HG03439 (cell line): ENCODE measurements around the gene RAD51B.
"Not testable (repeated sequence)": the region's sequence is repeated elsewhere in the genome, so short reads cannot be mapped to it uniquely, and the experiment has no call there.

Experiments used
- ATAC-seq: cut with Tn5 transposase; IDR thresholded peaks from one replicate; pipeline ENCODE4 v1.9.1; 2021; ENCODE audit warnings: mild to moderate bottlenecking, moderate library complexity; ENCODE audit not compliant: unreplicated experiment

The RAD51B gene

DNA sequence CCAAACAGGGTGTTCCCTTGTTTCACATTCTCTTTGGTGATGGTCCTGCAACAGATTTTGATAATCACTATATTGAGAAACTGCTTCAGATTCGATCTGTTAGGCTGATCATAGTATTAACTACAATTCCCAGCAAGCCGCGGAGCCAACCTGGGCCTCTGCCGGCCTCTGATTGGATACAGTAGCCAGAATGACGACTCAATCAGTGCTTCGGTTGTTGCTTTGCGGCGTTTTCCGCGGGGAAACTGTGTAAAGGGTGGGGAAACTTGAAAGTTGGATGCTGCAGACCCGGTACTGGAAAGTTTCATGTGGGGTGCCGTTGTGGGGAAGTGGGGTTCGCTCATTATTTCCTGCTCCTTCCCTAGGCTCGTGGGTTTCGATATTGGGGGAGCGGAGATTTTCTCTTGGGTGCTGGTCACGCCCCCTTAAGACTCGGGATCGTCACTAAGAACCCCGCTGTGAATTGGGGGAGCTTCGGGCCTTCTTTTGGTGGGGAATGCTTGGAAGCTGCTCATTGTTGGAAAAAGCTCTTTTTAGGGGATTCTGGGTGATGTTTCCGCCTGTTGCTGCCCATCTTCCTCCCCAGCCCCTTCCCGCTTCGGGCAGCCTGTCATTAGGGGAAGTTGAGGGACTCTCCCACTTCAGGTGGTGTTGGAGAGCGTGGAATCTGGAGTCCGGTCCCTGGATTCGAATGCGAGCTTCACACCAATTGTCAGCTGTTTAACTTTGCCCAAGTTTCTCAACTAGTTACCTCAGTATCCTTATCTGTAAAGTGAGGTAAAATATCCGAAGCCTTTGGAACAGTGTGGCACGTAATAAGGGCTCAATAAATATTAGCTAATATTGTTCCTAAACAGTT is at the start of gene RAD51B:
RAD51B (plus strand) TSS at position 217 of the 859 bp plus-strand sequence.
- peak; percentile 54 for ATAC-seq

DNA sequence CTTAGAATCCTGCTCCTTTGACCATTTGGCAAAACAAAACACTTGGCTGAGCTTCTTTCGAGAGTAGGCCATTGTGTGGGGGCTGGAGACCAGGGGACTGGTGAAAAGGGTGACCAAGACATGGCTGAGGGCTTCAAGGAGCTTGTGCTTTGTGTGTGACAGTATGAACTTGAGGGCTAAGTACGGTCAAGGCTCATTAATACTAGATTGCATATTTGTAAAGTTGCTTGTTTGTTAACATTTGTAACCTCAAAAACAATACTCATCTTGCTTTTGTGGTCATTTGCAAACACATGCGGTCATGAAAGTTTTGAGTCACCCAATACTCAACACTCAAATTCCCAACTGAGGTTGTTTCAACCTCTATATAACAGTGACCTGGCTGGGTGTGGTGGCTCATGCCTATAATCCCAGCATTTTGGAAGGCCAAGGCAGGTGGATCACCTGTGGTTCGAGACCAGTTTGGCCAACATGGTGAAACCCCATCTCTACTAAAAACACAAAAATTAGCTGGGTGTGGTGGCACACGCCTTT is 45.7 kb upstream of the RAD51B start:
- ATAC-seq = no peak

DNA sequence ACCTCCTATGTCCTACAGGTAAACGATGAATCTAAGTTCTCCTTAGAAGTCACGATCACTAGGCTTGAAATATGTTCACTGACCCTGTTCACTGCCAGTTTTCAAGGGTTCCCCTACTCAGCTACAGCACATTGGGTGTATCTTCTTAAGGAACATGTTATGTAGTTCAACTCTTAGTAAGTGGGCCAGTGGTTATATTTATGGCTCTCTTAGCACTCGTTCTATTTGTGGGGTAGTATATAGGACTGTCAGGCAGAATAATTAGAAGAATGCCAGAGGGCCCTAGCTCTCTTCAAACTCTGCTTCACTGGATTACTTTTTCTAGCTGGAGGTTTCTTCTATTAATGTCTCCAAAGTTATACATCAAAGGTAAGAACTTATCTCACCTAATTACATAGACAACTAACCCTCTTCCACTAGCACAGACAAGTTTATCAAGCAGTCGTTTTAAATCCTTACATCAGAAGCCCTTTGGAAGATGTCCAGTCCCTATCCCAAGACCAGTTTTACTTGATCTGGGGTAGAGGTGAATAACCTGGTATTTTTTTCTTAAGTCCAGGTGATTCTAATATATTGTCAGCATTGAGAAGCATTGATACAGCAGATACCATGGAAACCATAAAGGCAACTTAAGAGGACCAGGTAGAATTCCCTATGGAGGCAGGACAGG is 42.8 kb upstream of the RAD51B start:
- ATAC-seq = no peak

GRCh38 chr14:67778792-67779191 is 40.8 kb upstream of the RAD51B start:
- ATAC-seq = no peak

GRCh38 chr14:67782090-67782489 is 37.5 kb upstream of the RAD51B start:
- ATAC-seq = no peak

DNA sequence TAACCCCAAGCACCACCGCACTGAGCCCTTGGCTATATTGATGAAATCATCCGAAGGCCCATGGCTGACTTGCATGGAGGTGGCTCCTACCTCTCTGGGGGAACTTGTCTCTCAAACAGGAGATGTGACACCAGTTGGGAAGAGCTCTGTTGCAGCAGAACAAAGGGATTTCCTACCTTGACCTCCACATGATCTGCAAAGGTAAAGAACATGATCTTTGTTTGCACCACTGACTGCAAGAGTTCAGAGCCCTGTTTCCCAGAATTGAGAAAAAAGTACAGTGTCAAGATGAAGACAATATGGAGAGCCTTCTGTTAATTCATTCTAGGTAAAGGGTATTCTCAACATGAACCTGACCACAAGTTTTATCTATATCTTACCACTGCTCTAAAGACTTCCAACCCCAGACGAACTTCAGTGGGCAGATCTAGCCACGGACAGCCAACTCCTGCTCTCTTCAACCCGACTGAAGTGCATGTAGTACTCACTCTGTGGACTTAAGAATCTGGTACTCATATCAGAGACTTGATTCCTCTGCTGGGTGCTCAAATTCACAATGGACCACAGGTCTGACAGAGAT is 35.2 kb upstream of the RAD51B start:
- no peak for ATAC-seq

DNA sequence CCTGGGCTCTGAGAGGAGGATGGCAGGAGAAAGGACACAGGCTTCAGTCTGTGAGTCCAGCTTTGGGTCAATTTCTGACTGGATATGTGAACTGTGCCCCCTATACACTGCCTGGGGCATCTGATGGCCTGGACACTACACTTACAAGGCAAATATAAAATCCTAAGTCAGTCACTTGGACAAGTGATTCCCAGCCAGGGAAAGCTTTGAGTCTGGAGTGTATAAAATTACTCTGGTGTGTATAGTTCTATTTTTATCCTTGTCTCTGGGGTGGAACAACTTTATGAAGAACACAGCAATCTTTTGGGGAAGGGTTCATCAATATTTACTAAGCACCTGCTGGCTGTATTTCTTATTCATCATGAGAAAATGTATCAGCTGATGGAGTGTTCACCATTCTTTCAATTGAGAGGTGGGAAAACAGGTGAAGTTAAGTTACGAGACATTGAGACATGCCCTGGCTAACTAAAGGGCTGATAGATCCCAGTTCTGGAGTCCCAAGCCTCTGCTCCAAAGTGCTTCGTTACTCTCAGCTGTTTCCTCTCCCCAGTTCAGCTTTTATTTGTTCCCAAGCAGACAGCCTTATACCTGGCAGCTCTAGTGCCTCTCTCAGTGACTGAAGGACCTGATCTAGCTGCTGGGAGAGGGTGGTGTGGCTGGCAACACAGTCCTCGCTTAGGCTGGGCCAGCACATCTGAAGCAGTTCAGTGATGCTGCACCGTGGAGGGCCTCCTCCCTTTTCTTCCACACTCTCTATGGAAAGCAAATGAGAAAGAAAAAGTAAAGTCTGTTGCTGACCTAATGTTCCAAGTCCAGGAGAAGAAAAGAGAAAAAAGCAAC is 34.1 kb upstream of the RAD51B start:
- no peak for ATAC-seq

- ATAC-seq = no peak
Observed at GRCh38 chr14:67787673-67788072, 31.9 kb upstream of the RAD51B start.

- no peak for ATAC-seq
Observed at GRCh38 chr14:67798731-67799130, 20.8 kb upstream of the RAD51B start.

DNA sequence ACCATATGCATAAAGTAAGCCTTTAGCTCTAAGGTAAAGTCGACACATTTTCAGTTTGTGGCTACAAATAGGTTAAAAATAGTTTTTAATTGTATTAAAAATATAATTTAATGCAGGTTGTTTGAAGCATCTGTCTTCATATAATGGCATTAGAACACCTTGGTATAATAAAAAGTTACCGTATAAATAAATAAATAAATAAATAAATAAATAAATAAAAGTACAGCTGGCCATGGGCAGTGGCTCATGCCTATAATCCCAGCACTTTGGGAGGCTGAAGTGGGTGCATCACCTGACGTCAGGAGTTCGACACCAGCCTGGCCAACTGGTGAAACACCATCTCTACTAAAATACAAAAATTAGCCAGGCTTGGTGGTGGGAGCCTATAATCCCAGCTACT is 18.8 kb upstream of the RAD51B start:
- no peak for ATAC-seq

GRCh38 chr14:67806246-67806645 is 13.3 kb upstream of the RAD51B start:
- ATAC-seq = no peak

GRCh38 chr14:67814821-67815220 is 4.8 kb upstream of the RAD51B start:
- no peak for ATAC-seq

- no peak for ATAC-seq
Observed at GRCh38 chr14:67815573-67816225, 3.9 kb upstream of the RAD51B start.

- ATAC-seq = peak; percentile 87
Observed at GRCh38 chr14:67816326-67817002, 3.1 kb upstream of the RAD51B start, which contains the start of gene ZFYVE26. ZFYVE26 (minus strand) TSS chr14:67816590; CDS start chr14:67815963, 627 bp downstream.

GRCh38 chr14:67817750-67818438 is 1.7 kb upstream of the RAD51B start:
- no peak for ATAC-seq

DNA sequence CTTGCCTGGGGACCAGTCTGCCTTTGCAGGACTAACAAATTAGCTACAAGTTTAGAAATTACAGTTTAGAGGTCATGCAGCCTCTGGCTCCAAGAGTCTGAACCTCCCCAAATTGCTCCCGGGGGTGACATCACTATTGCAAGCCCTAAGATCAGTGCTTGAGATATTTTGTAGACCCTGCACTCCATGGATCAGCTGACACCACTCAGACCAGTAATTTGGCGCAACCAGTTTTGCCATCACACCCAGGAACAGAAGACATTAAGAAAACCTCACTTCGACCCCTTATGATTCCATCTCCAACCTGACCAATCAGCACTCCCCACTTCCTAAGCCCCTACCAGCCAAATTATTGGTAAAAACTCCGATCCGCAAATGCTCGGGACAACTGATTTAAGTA is 1.1 kb upstream of the RAD51B start:
- ATAC-seq = not testable (repeated sequence)

- ATAC-seq = no peak
Observed at GRCh38 chr14:67820428-67820971, 921 bp downstream of the RAD51B start.

GRCh38 chr14:67821121-67821520 is 1.5 kb downstream of the RAD51B start:
- no peak for ATAC-seq

GRCh38 chr14:67831113-67831512 is 11.5 kb downstream of the RAD51B start:
- no peak for ATAC-seq
